ENCODE measurements around the gene MYBPC2. TPM values are rescaled to one million over a fixed set of nuclear protein-coding genes. Genes with fewer than 3 reads are reported as not detected.

Gene MYBPC2
- total RNA-seq, 1 donor from 2014 or later, result not detected

DNA sequence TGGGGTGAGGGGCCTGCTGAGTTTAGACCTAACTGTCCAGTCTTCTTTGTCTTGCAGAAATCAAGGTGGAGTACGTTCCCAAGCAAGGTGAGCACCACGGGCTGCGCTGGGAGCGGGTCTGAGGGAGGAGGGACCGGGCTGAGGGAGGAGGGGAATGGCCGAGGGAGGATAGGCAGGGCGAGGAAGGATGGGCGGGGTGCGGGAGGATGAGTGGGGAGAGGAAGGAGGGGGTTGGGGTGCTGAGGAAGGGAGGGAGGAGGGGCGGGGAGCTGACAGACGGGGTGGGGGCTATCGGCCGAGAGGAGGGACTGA is 18.5 kb downstream of the MYBPC2 start:
- TF ChIP-seq POLR2AphosphoS5 (IDR thresholded peaks at IDR 0.05; ENCODE audit: insufficient read depth in 1 of 2, low read depth in 1 of 2) (no peak), POLR2A (IDR thresholded peaks at IDR 0.05) (no peak)
- TF ChIP-seq, protein P1, sequence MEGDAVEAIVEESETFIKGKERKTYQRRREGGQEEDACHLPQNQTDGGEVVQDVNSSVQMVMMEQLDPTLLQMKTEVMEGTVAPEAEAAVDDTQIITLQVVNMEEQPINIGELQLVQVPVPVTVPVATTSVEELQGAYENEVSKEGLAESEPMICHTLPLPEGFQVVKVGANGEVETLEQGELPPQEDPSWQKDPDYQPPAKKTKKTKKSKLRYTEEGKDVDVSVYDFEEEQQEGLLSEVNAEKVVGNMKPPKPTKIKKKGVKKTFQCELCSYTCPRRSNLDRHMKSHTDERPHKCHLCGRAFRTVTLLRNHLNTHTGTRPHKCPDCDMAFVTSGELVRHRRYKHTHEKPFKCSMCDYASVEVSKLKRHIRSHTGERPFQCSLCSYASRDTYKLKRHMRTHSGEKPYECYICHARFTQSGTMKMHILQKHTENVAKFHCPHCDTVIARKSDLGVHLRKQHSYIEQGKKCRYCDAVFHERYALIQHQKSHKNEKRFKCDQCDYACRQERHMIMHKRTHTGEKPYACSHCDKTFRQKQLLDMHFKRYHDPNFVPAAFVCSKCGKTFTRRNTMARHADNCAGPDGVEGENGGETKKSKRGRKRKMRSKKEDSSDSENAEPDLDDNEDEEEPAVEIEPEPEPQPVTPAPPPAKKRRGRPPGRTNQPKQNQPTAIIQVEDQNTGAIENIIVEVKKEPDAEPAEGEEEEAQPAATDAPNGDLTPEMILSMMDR (IDR thresholded peaks at IDR 0.05), result no peak
- DNase-seq (ENCODE audit: extremely low spot score in 2 of 2), result no peak
- Histone ChIP-seq H3K4me1 (no peaks in the 10 kb centered on the region), H3K27me3 (no peaks in the 10 kb centered on the region), H3K27ac (no peak overlapping the region), H3K36me3 (no peaks in the 10 kb centered on the region), H3K4me3 (no peak overlapping the region), H3K9me3 (no peaks in the 10 kb centered on the region)
- intact Hi-C loops (cut with DNase I), result no loop called here

DNA sequence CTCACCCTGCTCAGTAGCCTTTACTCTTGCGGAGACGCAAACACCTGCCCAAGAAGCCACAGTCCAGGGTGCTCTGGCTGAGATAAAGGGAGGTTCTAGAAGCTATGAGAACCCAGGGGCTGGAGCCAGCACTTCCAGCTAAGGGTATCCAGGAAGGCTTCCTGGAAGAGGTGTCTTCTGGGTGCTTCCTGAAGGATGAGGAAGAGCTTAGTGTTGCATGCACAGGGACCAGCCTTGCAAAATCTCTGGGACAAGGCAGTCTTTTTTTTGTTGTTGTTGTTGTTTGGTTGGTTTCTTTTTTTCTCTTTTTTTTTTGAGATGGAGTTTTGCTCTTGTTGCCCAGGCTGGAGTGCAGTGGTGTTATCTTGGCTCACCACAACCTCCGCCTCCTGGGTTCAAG is 20.6 kb downstream of the MYBPC2 start:
- Histone ChIP-seq H3K27ac (no peak overlapping the region), H3K9me3 (no peaks in the 10 kb centered on the region), H3K4me3 (no peak overlapping the region), H3K27me3 (no peaks in the 10 kb centered on the region), H3K4me1 (no peaks in the 10 kb centered on the region), H3K36me3 (no peaks in the 10 kb centered on the region)
- intact Hi-C loops (cut with DNase I), result no loop called here
- TF ChIP-seq POLR2A (IDR thresholded peaks at IDR 0.05) (no peak), POLR2AphosphoS5 (IDR thresholded peaks at IDR 0.05; ENCODE audit: insufficient read depth in 1 of 2, low read depth in 1 of 2) (no peak)
- TF ChIP-seq, protein P1 (IDR thresholded peaks at IDR 0.05), result no peak
- no peak for DNase-seq (ENCODE audit: extremely low spot score in 2 of 2)

- intact Hi-C loops (cut with DNase I), result no loop called here
- H3K27me3 ChIP-seq, result no peaks in the 10 kb centered on the region
Measured at GRCh38 chr19:50455992-50456391, 23.3 kb downstream of the MYBPC2 start.

GRCh38 chr19:50457300-50457699 is 24.6 kb downstream of the MYBPC2 start:
- no peaks in the 10 kb centered on the region for H3K4me1 ChIP-seq
- H3K36me3 ChIP-seq, result no peaks in the 10 kb centered on the region
- no peaks in the 10 kb centered on the region for H3K9me3 ChIP-seq
- no peak overlapping the region for H3K4me3 ChIP-seq
- no peak overlapping the region for H3K27ac ChIP-seq
- no peak for DNase-seq (ENCODE audit: extremely low spot score in 2 of 2)
- H3K27me3 ChIP-seq, result no peaks in the 10 kb centered on the region
- intact Hi-C loops (cut with DNase I), result no loop called here
- TF ChIP-seq, protein P1 (IDR thresholded peaks at IDR 0.05), result no peak
- TF ChIP-seq POLR2A (IDR thresholded peaks at IDR 0.05) (no peak), POLR2AphosphoS5 (IDR thresholded peaks at IDR 0.05; ENCODE audit: insufficient read depth in 1 of 2, low read depth in 1 of 2) (no peak)

More at GRCh38 chr19:50455992-50456391, 23.3 kb downstream of the MYBPC2 start:
- Histone ChIP-seq H3K9me3 (no peaks in the 10 kb centered on the region), H3K36me3 (no peaks in the 10 kb centered on the region), H3K27ac (no peak overlapping the region), H3K4me3 (no peak overlapping the region), H3K4me1 (no peaks in the 10 kb centered on the region)
- TF ChIP-seq POLR2A (IDR thresholded peaks at IDR 0.05) (no peak), POLR2AphosphoS5 (IDR thresholded peaks at IDR 0.05; ENCODE audit: insufficient read depth in 1 of 2, low read depth in 1 of 2) (no peak)
- TF ChIP-seq, protein P1 (IDR thresholded peaks at IDR 0.05), result no peak
- no peak for DNase-seq (ENCODE audit: extremely low spot score in 2 of 2)

GRCh38 chr19:50458396-50459066 is 25.8 kb downstream of the MYBPC2 start:
- Histone ChIP-seq H3K27ac (no peak overlapping the region), H3K27me3 (no peaks in the 10 kb centered on the region), H3K4me3 (no peak overlapping the region), H3K4me1 (no peaks in the 10 kb centered on the region), H3K36me3 (no peaks in the 10 kb centered on the region), H3K9me3 (no peaks in the 10 kb centered on the region)
- DNase-seq (ENCODE audit: extremely low spot score in 2 of 2), result no peak
- intact Hi-C loops (cut with DNase I), result no loop called here
- TF ChIP-seq POLR2A (IDR thresholded peaks at IDR 0.05), result no peak
- TF ChIP-seq, protein P1 (IDR thresholded peaks at IDR 0.05), result no peak
- TF ChIP-seq POLR2AphosphoS5 (IDR thresholded peaks at IDR 0.05; ENCODE audit: insufficient read depth in 1 of 2, low read depth in 1 of 2), result no peak

All from vagina (tissue), 2 donors.